Measurements from ENCODE around the gene KRI1.

GRCh38 chr19:10612499-10613119 is 46.8 kb upstream of the KRI1 start:
- TF ChIP-seq CTCF (IDR thresholded peaks at IDR 0.05) (no peak), POLR2A (IDR thresholded peaks at IDR 0.05; ENCODE audit: low read depth) (no peak)

Data from esophagus muscularis mucosa (tissue), 3 donors.